Neural crest cell (in vitro differentiated cells): ENCODE results near the gene IMPDH2. TPM values are rescaled to one million over a fixed set of nuclear protein-coding genes. Genes with fewer than 3 reads are reported as not detected.

Experiments used
- DNase-seq: peaks from one replicate; pipeline ENCODE4 v3.0.0; 2021; ENCODE audit warnings: low read depth, mixed read lengths, low spot score
- H3K27ac Mint-ChIP-seq: one replicate; pipeline ENCODE4 v1.8.0; 2021; ENCODE audit warnings: mild to moderate bottlenecking, mixed read lengths; ENCODE audit not compliant: unreplicated experiment
- H3K27me3 Mint-ChIP-seq: 2 replicates; pipeline ENCODE4 v1.8.0; 2021; ENCODE audit warnings: low read depth, mild to moderate bottlenecking, mixed read lengths
- H3K36me3 Mint-ChIP-seq: 2 replicates; pipeline ENCODE4 v1.8.0; 2021; ENCODE audit warnings: low read depth, mild to moderate bottlenecking, mixed read lengths
- H3K4me1 Mint-ChIP-seq: 2 replicates; pipeline ENCODE4 v1.8.0; 2021; ENCODE audit warnings: mixed read lengths
- H3K4me3 Mint-ChIP-seq: one replicate; pipeline ENCODE4 v1.8.0; 2021; ENCODE audit warnings: mild to moderate bottlenecking, mixed read lengths
- H3K9me3 Mint-ChIP-seq: 2 replicates; pipeline ENCODE4 v1.8.0; 2021; ENCODE audit warnings: mixed read lengths
- CTCF ChIP-seq: fragments of 200-600 bp; sonication (generic); conservative IDR thresholded peaks from 2 replicates; pipeline ENCODE4 v1.5.0; 2021; ENCODE audit warnings: antibody characterized with exemption, mild to moderate bottlenecking
- microRNA-seq: library from miRNA; unstranded; fragments of <30 nt; microRNA quantifications from one replicate; pipeline ENCODE4, GENCODE V29; 2020
- total RNA-seq: library from RNA; stranded (reverse); gene quantifications from 2 replicates; pipeline ENCODE4 v1.2.1, GENCODE V29; 2021

The IMPDH2 gene
- total RNA-seq, 1 donor from 2014 or later: 259 TPM

- DNase-seq: no peak
- Mint-ChIP-seq H3K27me3 (no peaks in the 10 kb centered on the region), H3K9me3 (no peaks in the 10 kb centered on the region), H3K4me3 (no peak overlapping the region), H3K27ac (no peak overlapping the region), H3K4me1 (peaks cover 5% of the 10 kb centered on the region), H3K36me3 (peaks cover 11% of the 10 kb centered on the region)
- no peak for TF ChIP-seq CTCF
These were observed 47.2 kb downstream of the IMPDH2 start for GRCh38 chr3:48982016-48982415.

- peaks cover 11% of the 10 kb centered on the region for H3K36me3 Mint-ChIP-seq
- no peak for TF ChIP-seq CTCF
These were observed 48.9 kb downstream of the IMPDH2 start for GRCh38 chr3:48980295-48980694.

GRCh38 chr3:48979451-48979850, 49.7 kb downstream of the IMPDH2 start:
- Mint-ChIP-seq H3K27me3 (no peaks in the 10 kb centered on the region), H3K4me3 (no peak overlapping the region), H3K9me3 (no peaks in the 10 kb centered on the region), H3K27ac (no peak overlapping the region), H3K4me1 (peaks cover 5% of the 10 kb centered on the region), H3K36me3 (peaks cover 14% of the 10 kb centered on the region)
- no peak for DNase-seq
- TF ChIP-seq CTCF: no peak

More at GRCh38 chr3:48980295-48980694, 48.9 kb downstream of the IMPDH2 start:
- no peak overlapping the region for H3K27ac Mint-ChIP-seq
- H3K4me3 Mint-ChIP-seq: no peak overlapping the region
- H3K4me1 Mint-ChIP-seq: peaks cover 5% of the 10 kb centered on the region
- no peak for DNase-seq
- H3K9me3 Mint-ChIP-seq: no peaks in the 10 kb centered on the region
- H3K27me3 Mint-ChIP-seq: no peaks in the 10 kb centered on the region

Small RNA genes within 50 kb of the gene (microRNA-seq; reads per million reads assigned to microRNA genes)
- 18,641 reads per million, percentile 96 among the genes with 10 or more reads in this experiment for gene MIR191
- gene MIR425: 23,222 reads per million, percentile 97 among the genes with 10 or more reads in this experiment

Other genes with a start within 250 kb of the IMPDH2 start
- gene PRKAR2A, start 181.5 kb downstream of the IMPDH2 start, total RNA-seq: 47.6 and 49.6 TPM in 2 replicates
- 5.7 and 6.5 TPM in 2 replicates for gene SLC25A20, start 130.5 kb downstream of the IMPDH2 start, total RNA-seq
- 91.7 and 101 TPM in 2 replicates for gene ARIH2, start 110.6 kb downstream of the IMPDH2 start, total RNA-seq
- gene P4HTM, start 39.2 kb downstream of the IMPDH2 start, total RNA-seq: 29.1 and 31.4 TPM in 2 replicates
- 284 and 294 TPM in 2 replicates for gene WDR6, start 22.0 kb downstream of the IMPDH2 start, total RNA-seq
- gene DALRD3, start 10.8 kb downstream of the IMPDH2 start, total RNA-seq: 28.2 and 28.7 TPM in 2 replicates
- 69.5 and 70.9 TPM in 2 replicates for gene NDUFAF3, start 7.3 kb downstream of the IMPDH2 start, total RNA-seq
- gene QRICH1, start 64.7 kb upstream of the IMPDH2 start, total RNA-seq: 153 and 158 TPM in 2 replicates
- gene QARS1, start 75.4 kb upstream of the IMPDH2 start, total RNA-seq: 348 and 382 TPM in 2 replicates
- gene USP19, start 91.4 kb upstream of the IMPDH2 start, total RNA-seq: 71.8 and 72.6 TPM in 2 replicates
- gene LAMB2, start 103.7 kb upstream of the IMPDH2 start, total RNA-seq: 108 and 120 TPM in 2 replicates
- 26.0 and 29.4 TPM in 2 replicates for gene CCDC71, start 136.9 kb upstream of the IMPDH2 start, total RNA-seq
- gene KLHDC8B, start 142.2 kb upstream of the IMPDH2 start, total RNA-seq: 44.9 and 45.2 TPM in 2 replicates
- 9.2 and 9.8 TPM in 2 replicates for gene C3orf62, start 247.8 kb upstream of the IMPDH2 start, total RNA-seq